Right lobe of liver (tissue), 4 donors: Measurements from ENCODE around the gene ADCK2.

Source experiments
- CTCF ChIP-seq, 4 donors: fragments of 200-600 bp in 3 of 4; fragments of 450-650 bp in 1 of 4; IDR thresholded peaks; one replicate each; pipeline versions ENCODE4 v1.5.1 to v1.8.0; 2016 to 2022; ENCODE audit warnings: antibody characterized with exemption in 4 of 4, mild to moderate bottlenecking in 2 of 4
- POLR2A ChIP-seq: fragments of 450-650 bp; IDR thresholded peaks from one replicate; pipeline ENCODE4 v1.6.1; 2017; ENCODE audit warnings: antibody characterized with exemption, mild to moderate bottlenecking
- donor health status: DM: no; HTN: no; CAD: no.
- donor health status: DM: no; HTN: no; CAD: no.
- donor health status: DM: no; HTN: yes; CAD: no.

- TF ChIP-seq CTCF (IDR thresholded peaks at IDR 0.05) (peak in 3 of 4 donors; percentile 36 to 48 (median 38)), POLR2A (no peak)
These were observed 25.7 kb upstream of the ADCK2 start for GRCh38 chr7:140646931-140647647.
